GM18526 (cell line): Measurements from ENCODE around the gene C16orf74.

Source experiments
- POLR2A ChIP-seq: IDR thresholded peaks from 3 replicates; pipeline ENCODE4 v1.6.1; 2011; ENCODE audit not compliant: insufficient read length; ENCODE audit errors: extremely low read depth

The C16orf74 gene

DNA sequence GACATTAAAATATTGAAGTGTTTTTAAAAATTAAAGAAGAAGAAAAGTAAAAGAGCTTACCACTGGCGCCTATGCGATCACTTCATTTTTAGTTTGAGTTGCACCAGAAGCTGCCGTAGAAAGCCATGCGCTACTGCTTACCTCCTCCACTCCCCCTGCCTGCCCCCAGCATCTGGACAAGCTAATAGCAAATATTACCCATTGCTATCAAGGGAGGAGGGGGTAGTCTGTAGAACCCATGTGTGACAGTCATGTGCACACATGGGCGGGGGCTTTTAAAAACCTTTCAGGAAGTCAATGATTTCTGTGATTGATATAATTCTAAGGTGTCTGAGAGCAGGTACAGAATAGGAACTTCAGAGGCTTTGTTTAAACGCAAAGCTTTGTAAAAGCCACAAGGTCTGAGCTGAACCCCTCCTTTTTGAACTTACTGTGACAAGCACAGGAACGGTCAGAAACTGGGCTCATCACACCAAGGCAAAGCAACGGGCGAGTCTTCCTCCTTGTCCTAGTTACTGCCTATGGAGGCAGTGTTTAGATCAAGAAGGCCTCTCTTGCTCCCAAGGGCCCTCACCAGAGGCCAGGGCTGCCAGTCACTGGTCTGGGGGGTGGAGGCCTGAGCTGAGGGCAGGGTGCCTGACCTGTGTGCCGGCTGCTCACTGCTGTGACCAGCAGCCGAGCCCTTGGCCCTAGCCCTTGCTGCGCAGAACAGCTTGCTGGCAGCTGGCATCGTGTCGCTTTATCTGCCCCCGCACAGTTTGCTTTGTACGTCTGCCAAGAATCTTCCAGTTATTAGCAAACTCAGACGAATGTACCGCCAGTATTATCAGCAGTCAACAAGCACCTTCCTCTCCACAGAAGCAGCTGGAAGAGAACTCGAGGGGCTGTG, 77.1 kb downstream of the C16orf74 start:
- TF ChIP-seq POLR2A, result no peak

GRCh38 chr16:85670840-85671239, 80.1 kb downstream of the C16orf74 start:
- TF ChIP-seq POLR2A, result no peak

GRCh38 chr16:85668676-85669424, 82.0 kb downstream of the C16orf74 start:
- no peak for TF ChIP-seq POLR2A

GRCh38 chr16:85667841-85668413, 83.0 kb downstream of the C16orf74 start:
- TF ChIP-seq POLR2A, result no peak

GRCh38 chr16:85667261-85667660, 83.6 kb downstream of the C16orf74 start:
- no peak for TF ChIP-seq POLR2A

DNA sequence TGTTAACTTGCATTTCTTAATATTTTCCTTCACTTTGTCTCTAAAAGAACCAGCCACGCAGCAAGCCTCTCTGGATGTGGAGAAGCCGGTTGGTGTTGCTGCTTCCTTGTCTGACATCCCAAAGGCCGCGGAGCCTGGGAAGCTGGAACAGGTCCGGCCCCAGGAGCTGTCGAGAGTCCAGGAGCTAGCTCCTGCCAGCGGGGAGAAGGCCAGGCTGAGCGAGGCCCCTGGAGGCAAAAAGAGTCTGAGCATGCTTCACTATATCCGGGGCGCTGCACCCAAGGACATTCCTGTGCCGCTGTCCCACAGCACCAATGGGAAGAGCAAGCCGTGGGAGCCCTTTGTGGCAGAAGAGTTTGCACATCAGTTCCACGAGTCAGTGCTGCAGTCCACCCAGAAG, 85.0 kb downstream of the C16orf74 start:
- TF ChIP-seq POLR2A, result no peak

- TF ChIP-seq POLR2A, result no peak
Measured at GRCh38 chr16:85665373-85665740, 85.5 kb downstream of the C16orf74 start.

DNA sequence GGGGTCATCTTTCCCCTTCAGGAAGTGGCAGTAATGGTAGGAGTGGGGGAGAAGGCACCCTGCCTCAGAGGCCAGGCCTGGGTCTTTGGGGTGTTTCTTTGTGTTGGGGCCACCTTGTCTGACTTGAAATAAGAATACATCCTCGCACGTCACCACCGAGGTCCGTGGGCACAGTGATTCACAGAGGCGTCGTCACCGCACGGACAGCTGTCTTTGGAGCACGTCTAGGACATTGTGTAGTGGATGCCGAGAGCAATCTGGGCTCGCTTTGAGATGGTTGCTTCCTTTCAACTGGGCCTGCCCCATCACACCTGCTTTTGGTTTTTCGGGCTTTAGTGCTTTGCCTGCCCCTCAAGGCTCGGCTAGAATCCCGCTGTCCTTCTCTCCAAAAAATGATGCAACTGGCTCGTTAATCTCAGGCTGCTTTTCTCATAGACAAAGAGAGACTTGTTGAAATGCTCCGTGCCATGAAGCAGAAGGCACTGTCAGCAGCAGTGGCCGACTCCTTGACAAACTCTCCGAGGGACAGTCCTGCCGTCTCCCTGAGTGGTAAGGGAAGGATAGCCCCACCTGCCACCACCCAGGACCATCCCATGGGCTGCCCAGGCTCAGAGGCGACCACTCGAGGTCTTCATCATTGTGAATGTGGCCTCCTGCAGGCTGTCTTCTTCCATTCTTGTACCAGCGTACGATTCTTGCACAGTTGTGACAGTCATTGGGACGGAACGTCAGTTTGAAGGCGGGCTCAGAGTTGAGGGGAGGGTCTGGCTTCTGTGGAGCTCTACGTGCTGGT, 86.1 kb downstream of the C16orf74 start:
- TF ChIP-seq POLR2A, result no peak

DNA sequence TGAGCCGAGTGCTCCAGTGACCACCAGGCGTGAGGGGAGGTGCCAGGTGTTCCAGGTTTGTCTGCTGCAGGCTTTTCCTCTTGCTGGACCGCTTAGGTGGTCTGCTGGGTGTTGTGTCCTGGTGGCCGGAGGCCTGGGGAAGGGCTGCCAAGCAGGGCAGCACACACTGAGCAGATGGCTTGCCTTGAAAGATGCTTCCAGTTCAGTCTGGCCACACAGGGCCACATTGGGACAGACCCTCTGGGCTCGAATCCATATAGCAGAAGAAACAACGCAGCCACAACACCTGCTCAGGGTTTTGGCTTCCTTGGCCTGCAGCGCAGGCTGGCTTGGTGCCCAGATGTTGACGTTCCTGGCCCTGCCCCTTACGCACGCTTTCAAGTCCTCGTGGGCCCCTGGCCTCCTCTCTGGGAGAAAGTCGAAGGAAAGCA, 87.0 kb downstream of the C16orf74 start:
- TF ChIP-seq POLR2A, result no peak

GRCh38 chr16:85662976-85663830, 87.7 kb downstream of the C16orf74 start:
- TF ChIP-seq POLR2A, result no peak

DNA sequence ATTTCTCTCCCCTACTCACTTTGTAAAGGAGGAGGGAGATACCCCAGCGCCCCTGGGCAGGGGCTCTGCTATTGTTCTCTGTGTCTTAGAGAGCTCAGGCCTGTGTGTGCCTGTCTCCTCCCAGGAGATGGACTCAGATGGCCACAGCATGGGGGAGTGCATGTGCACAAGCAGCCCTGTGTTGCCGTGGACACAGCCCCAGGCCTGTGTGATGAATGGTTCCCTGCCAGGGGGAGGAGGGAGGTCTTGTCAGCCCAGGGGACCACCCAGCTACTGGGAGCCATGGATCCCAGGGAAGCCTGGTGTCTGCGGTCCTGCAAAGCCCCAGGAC, 88.4 kb downstream of the C16orf74 start:
- no peak for TF ChIP-seq POLR2A

GRCh38 chr16:85661740-85662481, 89.0 kb downstream of the C16orf74 start:
- no peak for TF ChIP-seq POLR2A

- no peak for TF ChIP-seq POLR2A
Measured at GRCh38 chr16:85660843-85661739, 89.8 kb downstream of the C16orf74 start.
